NCI-H2227 (cell line): ENCODE measurements around the gene RNF227.
A peak's percentile ranks its signal among the peaks of the same experiment; 100 is the strongest.

Experiments
- DNase-seq: peaks from one replicate; lab custom pipeline; 2025; ENCODE audit not compliant: unreplicated experiment; lab: John Stamatoyannopoulos, UW

RNF227 gene

DNA sequence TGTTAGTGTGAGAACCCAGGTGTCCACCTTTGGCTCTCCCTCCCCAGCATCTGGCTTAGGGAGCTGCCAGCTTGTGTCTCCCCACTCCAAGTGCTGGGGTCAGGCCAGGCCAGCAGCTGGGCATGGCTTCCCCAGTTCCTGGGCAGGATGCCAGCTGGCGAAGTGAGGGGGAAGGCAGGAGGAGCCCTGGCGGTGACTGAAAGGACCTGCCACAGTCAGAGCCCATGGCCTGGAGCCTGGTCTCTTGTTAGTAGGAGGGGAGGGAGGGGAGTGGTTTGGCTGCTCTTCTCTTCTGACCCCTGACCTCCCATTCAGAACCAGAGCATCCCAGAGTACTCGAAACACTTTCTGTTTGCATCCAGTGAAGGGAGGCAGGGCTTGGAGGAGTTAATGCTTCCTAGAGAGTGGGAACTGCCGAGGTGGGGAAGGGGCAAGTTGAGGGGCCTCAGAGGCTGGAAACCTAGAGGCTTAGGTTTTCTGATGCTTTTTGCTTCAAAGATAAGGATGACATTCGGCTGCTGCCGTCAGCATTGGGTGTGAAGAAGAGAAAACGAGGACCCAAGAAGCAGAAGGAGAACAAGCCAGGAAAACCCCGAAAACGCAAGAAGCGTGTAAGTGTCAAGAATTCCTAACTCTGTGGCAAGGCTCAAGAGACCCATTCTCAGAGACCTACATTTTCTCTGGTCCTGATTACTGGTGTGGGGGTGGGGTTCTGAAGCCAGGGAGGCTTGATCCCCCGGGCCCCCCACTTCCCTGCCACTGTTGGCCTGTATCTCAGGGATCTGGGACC, 26.7 kb downstream of the RNF227 start:
- peak; percentile 92 for DNase-seq

DNA sequence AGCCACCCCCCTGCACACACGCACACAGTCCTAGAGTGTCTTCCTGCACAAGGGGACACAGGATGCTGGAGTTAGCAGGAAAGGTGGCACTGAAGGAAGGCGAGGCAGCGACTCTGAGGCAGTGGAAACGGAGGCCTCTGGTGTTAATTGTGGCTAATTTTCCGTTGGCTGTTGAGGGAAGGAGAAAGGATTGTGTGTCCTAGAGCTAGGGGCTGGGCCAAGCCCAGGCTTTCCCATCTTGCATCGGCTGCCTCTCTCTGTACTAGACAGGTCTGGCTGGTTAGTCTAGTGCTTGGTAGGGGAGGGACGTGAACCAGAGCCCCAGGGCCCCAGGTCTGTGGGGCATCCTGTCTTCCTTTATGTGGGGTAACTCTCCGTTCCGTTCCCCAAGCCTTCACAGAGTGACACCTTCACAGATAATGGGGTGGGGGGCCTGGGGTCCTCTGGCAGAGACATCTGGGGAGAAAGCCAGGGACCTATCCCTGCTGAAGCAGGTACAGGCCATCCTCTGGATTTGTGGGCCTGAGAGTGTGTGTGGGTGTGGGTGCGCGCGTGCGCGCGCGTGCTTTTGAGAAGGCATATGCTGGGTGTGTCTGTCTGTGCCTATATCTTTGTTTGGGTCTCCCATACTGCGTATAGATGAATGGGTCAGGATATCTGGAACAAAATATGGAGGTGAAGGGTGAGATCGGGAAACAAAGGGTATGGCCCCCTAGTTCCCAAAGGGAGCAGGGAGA, 27.7 kb downstream of the RNF227 start, which contains the start of gene CHD3:
TSS of gene CHD3 (plus strand) at position 606 of the 737 bp plus-strand sequence. CDS start 212 bp downstream, outside the sequence.
- DNase-seq: peak; percentile 27

DNA sequence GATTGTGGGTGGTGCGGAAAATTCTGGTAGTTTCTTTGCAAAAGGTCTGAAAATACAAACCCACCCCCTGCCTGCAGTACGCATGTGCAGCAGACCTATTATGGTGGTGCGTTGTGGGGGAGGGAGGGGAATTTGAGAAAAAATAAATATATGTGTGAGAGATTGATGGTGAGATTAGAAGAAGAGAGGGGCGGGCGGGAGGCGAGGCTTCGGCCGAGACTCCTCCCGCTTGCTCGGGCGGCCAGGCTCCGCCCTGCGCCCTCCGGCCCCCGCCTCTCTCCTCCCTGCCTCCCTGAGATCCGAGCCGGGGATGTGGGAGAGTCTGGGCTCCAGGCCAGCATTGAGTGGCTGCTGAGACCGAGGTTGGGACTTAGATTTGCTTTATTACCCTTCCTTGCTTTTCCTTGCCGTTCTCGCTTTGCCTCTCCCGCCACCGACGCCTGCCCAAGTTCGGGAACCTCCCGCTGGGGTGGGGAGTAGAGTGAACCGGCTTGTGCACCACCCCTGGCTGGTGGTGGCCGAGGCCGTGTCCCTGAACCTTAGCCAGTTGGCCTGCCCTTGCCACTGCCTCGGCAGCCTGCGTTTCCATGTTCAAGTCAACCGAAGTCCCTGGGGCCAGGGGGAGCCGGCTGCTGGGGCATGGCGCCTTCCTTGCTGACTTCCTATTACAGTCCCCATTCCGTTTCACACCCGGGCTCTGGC, 28.5 kb downstream of the RNF227 start:
- peak; percentile 92 for DNase-seq

DNA sequence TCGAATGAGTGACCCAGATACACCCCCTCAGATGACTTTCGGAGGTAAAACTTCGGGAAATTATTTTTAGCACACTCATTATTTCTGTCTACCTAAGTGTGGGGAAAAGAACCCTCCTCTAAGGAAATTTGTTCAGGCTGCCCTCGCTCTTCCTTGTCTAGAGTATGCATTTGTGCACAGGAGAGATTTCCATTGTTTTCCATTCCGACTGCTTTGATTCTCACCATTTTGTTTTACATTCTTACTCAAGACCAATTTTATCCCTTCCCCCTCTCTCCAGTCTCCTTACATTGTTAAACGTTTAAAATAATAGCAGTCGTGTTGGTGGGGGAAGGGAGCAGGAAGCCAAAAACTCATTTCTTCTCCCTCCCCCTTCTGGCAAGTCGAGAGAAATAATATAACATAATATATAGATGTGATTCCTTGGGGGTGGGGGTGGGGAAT, 29.0 kb downstream of the RNF227 start:
- no peak for DNase-seq

DNA sequence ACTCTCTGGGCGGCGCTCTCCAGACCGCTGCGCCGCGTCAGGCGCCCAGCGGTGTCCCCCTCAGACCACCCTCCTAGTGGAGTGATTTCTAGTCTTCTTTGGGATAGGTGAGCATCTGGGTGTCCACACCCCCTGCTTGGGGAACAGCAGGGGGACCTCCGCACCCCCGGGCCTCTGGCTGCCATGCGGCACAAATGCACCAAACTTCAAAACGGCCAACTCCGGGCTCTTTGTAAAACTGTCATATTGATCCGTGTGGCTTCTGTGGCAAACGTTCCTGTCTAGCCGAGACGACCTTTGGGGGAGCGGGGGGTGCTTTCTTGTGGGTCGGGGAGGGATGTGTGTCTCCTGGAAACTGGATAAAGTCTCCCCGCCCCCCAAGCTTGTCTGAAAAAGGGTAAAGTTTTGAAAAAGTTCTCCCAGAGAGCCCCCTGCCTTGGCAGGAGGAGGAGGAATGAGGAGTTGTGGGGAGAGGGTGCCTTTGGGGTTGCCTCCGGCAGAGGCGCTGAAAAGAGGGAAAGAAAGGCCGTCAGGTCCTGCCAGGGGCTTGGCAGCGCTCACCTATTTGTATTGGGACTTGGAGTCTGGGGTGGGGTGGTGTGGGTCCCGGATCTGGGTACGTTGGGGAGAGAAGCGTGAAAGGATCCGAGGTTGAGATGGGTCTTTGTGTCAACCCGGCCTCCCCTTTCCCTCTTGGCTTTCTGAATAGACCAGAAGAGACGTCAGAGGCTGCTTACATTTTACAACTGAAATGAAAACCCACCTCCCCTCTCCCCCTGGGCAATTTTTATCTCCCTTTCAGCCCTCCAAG, 29.7 kb downstream of the RNF227 start:
- peak; percentile 53 for DNase-seq

DNA sequence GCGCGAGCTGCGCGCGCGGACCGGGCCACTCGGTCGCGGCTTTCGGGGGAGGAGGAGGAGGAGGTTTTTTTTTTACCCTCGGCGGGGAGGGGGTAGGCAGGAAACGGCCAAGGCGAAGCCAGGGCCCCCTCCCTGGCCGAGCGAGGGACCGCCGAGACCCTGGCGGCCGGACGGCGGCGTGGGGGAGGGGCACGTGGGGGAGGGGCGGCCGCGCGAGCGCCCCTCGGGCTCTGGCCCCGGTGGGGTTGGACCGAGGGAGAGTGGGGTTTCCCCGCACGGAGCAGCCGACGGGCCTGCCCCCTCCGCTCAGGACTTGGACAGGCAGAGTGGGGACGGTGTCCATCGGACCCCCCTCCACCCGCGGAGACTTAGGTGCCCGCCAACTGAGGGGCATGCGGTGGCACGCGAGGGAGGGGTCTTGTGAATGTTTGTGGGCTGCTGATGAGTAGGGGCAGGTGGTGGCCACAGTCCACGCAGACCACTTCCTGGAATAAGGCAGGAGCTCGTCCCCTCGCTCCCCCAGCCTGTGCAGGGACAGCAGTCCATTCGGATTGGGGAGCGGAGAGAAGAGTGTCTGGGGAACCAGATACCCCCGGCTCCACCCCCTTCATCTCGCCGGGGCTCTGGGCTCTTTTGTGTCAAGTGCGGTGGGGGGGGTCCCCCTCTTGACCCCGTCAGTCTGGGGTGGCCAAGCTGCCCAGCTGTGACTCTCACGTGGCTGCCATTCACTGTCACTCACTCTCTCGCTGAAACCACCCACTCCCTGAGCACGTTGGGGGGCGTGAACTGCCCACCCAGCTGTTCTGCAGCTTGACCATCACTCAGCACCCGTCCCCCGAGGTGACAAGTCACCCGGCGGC, 30.5 kb downstream of the RNF227 start:
- peak; percentile 55 for DNase-seq

DNA sequence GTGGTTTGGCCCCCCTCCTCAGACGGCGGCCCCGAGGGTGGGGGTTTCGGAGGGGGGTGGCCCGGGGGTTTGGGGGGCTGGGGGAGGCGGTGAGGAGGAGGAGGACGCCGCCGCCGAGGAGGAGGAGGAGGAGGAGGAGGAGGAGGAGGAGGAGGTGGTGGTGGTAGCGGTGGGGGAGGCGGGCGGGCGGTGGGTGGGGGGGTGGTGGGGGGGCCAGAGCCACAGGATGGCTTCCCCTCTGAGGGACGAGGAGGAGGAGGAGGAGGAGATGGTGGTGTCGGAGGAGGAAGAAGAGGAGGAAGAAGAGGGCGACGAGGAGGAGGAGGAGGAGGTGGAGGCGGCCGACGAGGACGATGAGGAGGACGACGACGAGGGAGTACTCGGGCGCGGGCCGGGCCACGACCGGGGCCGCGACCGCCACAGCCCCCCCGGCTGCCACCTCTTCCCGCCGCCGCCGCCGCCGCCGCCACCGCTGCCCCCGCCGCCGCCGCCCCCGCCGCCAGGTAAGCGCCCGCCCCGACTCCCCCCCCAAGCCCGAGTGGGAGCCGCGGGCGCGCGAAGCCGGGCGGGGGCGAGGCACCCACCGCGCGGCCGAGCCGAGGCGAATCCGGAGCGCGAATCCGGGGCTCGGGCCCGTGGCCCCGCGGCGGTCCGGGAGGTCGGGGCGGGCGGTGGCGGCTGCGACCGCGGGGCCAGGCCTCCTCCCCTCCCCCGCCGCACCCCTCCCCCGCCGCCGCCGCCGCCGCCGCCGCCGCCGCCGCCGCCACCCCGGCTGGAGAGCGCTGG, 31.3 kb downstream of the RNF227 start:
- DNase-seq: no peak

DNA sequence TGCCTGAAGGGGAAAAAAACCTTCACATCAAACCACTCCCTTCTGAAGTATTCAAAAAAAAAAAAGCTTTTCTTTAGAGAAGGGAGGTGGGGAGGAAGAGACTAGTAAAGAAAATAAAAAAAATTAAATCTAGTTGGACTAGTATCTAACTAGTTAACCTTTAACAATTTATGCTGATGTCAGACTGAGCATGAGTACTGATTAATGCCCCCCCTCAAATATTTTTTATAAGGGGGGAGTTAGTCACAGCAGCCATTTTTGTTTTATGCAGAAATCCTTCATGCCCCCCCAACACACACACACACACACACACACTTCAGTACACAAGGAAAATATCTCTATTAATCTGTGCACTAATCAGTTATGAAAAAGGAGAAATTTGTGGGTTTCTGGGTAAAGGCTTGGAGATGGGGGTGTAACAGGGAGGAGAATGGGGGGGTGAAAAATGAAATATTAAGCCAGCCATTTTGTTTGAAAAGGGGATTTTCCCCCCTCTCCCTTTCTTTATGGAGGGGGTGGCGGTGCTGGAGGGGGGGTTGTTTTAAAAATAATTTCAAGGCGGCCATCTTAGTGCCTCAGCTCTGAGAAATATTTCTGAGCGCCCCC, 32.2 kb downstream of the RNF227 start:
- DNase-seq: peak; percentile 58

DNA sequence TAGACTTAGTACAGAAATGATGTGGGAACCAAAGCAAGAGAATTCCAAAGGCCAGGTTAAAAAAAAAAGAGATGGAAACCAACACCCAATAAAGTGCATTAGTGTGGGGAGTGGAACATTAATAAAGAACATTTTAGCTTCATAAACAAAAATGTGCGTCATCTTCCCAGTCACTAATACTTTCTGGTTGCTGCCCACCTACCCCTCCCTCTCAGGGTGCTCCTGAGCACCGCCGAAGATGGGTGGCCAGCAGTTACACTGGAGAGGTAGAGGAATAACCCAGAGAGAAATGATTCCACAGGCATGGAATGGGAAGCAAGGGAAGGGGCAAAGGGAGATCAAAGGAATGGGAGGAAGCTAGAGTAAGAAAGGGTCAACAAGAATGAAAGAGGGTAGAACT, 33.5 kb downstream of the RNF227 start:
- no peak for DNase-seq

DNA sequence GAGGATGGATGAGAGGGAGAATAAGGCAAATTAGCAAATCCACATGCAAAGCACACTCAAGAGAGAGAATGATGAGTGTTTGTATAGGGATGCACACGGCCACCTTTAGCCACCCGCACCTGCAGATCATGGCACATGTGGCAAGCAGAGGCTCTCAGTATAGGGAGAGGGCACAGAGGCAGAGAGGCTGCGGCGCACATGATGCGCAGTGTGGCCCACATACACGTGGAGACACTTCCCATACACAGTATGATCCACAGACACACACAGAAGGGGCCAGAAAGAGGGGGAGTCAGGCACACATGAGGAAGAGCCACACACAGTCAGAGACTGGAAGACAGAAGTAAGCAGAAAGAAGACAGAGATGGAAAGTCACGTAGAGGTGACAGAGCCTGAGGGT, 34.0 kb downstream of the RNF227 start:
- no peak for DNase-seq

DNA sequence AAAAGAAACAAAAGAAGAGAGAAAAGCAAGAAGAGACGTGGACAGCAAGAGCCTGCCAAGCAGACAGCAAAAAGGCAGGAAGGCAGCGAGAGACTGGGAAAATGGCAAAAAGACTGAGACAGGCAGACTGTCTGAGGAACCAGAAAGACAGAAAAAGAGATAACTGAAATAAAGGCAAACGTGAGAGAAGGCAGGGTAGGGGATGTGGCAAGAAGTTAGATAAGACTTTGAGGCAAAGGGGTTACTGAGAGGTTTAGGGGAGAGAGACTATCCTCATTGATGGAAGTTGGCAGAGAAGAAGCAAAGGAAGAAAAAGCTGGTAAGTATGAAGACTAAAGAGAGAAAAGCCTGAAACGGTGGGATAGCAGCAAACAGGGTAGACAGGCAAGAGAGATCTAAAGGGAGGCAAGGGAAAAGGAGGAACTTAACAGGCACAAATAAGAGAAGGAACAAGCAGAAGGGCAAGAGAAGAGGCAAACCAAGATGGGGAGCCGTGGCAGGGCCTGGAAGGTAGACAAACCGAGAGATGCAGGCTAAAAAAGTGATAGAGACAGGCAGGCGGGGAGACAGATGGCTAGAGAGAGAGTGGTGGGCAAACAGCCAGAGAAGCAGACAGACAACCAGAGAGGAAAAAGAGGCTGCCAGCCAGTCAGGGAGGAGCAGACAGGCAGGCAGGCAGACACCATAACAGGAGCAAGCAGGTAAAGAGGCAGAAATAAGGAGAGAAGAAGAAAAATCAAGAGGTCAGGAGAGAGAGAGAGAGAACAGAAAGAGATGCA, 34.6 kb downstream of the RNF227 start:
- DNase-seq: no peak

DNA sequence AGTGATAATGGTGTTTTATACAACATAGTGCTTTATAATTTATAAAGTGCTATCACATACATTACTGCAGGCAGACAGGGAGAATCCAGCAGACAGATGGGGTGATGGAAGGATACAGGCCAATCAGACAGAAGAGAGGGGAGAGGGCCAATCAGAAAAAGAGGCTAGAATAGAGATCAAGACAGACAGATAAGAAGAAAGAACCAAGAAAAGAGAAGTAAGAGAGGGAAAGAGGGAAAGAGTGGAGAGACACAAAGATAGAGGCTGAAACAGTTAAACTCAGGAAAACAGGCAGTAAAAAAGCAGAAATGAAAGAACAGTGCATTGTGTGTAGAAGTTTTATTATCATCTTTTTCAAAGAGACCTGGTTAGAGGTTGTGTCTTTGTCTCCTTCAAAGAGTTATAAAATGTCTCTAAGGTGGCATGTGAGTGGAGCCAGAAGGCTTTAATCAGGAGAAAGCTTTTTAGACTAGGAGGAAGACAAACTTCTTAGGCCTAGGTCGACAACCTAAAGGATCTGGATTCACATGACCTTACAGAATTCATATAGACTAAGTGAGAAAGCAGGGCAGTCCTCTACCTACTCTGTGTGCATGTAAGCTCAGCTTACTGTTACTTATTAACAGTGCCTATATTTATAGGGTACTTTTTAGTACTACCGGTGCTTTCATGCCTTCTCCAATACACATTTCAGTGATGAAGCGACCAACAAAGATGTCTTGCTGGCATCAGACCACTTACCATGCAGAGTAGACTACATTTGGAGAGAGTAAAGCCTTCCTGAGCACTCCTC, 35.8 kb downstream of the RNF227 start:
- DNase-seq: no peak

DNA sequence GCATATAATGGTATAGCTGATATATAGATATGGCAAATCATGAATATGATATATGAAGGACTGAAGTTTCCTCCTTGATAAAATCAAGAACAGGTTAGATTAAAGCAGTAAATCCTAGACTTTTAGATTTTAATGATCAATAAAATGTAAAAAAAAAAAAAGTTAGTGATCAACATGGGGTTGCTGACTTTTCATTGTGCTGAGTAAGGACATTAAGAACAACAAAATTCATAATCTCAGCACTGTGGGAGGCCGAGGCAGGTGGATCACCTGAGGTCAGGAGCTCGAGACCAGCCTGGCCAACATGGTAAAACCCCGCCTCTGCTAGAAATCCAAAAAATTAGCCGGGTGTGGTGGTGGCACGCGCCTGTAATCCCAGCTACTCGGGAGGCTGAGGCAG, 37.9 kb downstream of the RNF227 start:
- DNase-seq: no peak

DNA sequence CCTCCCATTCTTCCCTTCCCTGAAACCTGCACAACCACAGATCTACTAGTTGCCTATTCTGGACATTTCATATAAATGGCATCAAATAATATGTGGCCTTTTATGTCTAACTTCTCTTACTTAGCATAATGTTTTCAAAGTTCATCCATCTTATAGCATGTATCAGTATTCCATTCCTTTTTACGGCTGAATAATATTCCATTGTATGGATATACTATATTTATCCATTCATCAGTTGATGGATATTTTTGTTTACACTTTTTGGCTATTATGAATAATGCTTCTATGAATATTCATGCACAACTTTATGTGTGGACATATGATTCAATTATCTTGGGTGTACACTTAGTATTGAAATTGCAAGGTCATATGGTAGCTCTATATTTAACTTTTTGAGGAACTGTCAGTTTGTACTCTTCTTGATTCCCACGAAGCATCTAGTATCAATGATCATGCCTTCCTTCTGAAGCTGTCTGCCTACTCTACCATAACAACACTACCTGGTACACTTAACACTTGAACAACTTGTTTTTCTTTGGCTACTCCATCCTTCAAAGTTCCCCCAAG, 40.2 kb downstream of the RNF227 start:
- DNase-seq: no peak

DNA sequence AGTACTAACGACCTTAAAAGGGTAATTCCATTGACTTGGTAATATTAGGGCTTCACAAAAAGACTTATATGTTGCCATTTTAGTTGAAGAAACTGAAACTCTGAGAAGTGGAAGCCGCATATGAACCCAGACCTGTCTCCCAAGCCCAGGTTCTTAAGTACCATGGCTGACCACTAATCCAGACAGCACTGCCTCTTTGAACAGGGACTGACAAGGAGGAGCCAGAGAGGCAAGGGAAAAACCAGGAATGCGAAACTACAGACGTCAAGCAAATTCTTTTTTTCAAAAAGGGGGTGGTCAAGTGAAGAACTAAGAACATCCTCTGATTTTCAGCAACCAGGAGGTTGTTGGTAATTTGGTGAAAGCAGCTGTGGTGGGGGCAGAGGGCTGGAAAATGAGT, 43.0 kb downstream of the RNF227 start:
- DNase-seq: peak; percentile 20

DNA sequence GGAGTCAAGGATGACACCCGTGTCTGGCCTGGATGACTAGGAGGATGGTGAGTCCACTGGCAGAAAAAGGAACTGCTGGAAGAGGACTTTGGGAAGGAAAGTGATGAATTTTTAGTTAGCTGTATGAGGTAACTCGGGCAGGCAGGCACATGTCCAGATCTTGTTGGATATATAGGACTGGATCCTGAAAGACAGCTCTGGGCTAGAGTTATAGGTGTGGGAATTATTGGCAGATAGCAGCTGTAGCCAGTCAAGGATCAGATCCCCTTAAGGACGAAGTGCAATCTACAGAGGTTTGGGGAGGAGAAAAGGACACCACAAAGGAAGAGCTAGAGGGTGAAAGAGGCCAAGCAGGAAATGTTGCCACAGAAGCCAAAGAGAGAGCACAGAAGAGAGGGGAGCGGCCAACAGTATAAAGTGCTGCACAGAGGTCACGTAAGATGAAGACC, 48.2 kb downstream of the RNF227 start:
- DNase-seq: no peak
